HG02588 (cell line): ENCODE results near the gene CHRNE.
"Not testable (repeated sequence)": the region's sequence is repeated elsewhere in the genome, so short reads cannot be mapped to it uniquely, and the experiment has no call there.

Experiments used
- ATAC-seq: cut with Tn5 transposase; IDR thresholded peaks from one replicate; pipeline ENCODE4 v1.9.1; 2021; ENCODE audit warnings: mild to moderate bottlenecking, moderate library complexity; ENCODE audit not compliant: unreplicated experiment

CHRNE gene

GRCh38 chr17:4939796-4940554 lies 37.1 kb upstream of the CHRNE start, which contains the start of the genes RNF167 and SLC25A11:
Gene RNF167 (plus strand): TSS chr17:4940268. CDS start chr17:4940910, 642 bp downstream.
Gene SLC25A11 (minus strand): TSS chr17:4940046. CDS start chr17:4939910, 136 bp downstream.
- peak; percentile 70 for ATAC-seq

DNA sequence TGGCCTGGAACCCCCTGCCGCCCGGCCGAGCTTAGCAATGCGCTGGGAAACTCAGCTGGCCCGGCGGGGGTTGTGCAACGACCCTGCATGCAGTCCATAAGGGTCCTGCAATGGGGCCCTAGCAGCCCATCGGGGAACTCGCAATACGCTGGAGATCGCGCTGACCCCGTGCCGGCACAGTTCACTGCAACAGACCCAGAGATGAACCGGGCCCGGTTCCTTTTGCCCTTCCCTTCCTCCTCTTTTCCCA lies 36.6 kb upstream of the CHRNE start:
- peak; percentile 14 for ATAC-seq

DNA sequence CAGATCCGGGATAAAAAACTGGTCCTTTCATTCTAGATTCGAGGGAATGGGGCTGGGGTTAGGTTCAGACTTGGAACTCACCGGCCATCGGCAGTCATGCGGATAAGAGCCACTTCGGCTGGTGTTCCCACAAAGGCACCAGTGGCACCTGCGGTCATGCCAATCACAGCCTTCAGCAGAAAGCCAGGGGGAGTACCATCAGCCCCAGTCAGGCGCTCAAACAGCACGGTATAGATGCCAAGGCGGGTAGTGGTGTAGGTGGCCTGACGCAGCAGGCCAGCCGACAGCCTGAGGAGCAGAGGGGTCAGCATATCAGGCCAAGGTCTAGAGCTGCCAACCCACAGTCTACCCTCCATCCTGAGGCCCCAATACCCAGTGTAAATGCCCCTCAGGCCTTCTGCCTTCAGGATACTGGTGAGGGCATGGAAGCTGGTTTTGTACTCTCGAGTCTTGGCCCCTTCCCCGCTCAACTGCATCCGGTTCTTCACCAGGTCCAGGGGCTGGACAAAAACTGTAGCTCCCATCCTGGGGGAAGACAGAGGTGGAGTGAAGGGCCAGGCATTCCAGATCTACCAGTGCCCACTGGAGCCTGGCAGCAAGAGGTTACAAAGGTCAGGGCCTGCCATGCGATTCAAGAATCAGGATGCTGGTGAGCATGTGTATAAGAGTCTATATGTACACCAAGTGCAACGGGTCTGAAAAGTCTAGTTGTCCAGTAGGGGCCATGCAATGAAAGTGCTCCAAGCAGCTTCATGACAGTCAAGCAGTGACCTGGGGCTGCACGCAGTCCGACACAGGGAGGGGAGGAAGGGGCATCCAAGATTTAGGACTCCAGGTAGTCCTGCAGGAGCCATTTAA lies 36.0 kb upstream of the CHRNE start:
- no peak for ATAC-seq

GRCh38 chr17:4938069-4938491 lies 35.2 kb upstream of the CHRNE start:
- ATAC-seq, result no peak

DNA sequence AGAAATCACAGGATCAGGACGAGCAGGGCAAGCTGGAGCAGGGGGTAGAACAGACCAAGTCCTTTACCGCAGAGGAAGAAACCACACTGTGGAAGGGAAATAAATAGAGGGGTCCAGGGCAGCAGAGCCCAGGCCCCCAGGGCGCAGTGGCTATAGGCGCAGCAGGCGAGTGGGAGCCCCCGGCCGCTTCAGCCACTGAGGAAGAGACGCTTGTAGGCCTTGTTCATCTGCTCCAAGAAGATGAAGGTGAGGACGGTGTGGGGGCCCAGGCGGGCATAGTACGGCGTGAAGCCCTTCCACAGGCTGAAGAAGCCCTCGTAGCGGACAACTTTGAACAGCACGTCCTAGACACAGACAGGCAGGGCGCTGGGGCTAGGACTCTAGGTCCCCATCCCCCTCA lies 34.7 kb upstream of the CHRNE start:
- ATAC-seq, result no peak

DNA sequence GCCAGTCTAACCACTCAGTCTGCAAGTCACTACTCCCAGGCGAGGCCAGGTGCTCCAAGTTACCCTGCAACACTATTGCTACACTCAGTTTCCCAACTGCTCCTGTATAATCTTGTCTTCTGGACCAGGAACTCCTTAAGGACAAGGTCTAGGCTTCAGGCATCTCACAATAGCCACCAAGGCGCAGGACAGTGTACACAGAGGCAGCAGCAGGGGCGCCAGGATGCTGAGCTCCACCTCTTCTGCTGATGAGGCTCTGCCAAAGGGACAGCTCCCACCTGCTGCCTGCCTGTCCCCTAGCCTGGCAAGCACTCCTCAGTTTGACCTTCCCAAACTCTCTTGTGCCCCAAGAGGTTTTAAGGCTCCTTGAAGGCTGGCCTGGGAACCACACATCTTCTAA lies 33.5 kb upstream of the CHRNE start:
- no peak for ATAC-seq

GRCh38 chr17:4935650-4936049 lies 32.8 kb upstream of the CHRNE start:
- no peak for ATAC-seq

- ATAC-seq, result no peak
Measured at GRCh38 chr17:4934173-4934979, 31.5 kb upstream of the CHRNE start.

GRCh38 chr17:4933646-4934045 lies 30.7 kb upstream of the CHRNE start:
- no peak for ATAC-seq

DNA sequence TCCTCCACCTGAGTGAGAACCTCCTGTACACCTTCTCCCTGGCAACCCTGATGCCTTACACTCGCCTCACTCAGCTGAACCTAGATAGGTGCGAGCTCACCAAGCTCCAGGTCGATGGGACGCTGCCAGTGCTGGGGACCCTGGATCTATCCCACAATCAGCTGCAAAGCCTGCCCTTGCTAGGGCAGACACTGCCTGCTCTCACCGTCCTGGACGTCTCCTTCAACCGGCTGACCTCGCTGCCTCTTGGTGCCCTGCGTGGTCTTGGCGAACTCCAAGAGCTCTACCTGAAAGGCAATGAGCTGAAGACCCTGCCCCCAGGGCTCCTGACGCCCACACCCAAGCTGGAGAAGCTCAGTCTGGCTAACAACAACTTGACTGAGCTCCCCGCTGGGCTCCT lies 29.9 kb upstream of the CHRNE start:
- ATAC-seq, result no peak

DNA sequence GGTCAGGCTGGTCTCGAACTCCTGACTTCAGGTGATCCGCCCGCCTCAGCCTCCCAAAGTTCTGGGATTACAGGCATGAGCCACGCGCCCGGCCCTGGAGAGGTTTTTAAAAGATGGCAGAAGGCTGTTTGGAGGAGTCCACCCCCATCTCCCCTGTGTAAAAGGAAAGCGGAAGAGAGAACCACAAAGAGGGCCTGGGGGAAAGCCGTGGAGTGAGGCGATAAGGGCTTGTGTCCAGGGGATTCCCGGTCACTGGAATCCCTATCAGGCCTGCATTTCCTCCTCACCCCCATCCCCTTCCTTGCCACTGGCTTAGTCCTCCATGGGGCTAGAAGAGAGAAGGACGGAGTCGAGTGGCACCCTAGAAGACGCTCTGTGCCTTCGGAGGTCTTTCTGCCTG lies 29.1 kb upstream of the CHRNE start, which contains the start of gene GP1BA:
TSS of gene GP1BA (plus strand) at position 315 of the 400 bp plus-strand sequence. CDS start 328 bp downstream, outside the sequence.
- no peak for ATAC-seq

GRCh38 chr17:4928881-4929280 lies 26.0 kb upstream of the CHRNE start:
- ATAC-seq, result no peak

DNA sequence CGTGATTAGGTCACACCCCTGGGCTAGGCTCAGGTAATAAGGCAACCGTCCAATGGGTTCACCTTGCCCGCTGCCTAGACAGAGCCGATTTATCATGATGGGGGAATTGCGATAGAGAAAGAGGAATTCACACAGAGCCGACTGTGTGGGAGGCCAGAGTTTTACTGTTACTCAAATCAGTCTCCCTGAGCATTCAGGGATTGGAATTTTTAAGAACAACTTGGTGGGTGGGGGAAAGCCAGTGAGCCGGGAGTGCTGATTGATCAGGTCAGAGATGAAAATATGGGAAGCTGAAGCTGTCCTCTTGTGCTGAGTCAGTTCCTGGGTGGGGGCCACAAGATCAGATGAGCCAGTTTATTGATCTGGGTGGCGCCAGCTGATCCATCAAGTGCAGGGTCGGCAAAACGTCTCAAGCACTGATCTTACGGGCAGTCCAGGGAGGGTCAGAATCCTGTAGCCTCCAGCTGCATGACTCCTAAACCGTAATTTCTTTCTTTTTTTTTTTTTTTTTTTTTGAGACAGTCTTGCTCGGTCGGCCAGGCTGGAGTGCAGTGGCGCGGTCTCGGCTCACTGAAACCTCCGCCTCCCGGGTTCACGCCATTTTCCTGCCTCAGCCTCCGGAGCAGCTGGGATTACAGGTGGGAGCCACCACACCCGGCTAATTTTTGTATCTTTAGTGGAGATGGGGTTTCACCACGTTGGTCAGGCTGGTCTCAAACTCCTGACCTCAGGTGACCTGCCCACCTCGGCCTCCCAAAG lies 23.9 kb upstream of the CHRNE start:
- not testable (repeated sequence) for ATAC-seq

DNA sequence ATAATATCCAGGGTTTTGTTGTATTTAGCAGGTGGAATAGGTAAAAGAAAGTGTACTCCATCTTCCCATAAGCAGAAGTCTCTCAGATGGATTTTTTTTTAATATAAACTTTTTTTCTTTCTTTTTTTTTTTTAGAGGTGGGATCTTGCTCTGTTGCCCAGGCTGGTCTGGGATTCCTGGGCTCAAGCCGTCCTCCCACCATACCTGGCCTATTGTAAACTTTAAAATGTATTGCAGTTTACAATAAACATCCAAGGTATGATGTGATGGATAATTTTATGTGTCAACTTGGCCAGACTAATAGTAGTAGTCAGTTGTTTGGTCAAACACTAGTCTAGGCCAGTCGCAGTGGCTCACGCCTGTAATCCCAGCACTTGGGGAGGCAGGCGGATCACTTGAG lies 18.4 kb upstream of the CHRNE start:
- no peak for ATAC-seq

DNA sequence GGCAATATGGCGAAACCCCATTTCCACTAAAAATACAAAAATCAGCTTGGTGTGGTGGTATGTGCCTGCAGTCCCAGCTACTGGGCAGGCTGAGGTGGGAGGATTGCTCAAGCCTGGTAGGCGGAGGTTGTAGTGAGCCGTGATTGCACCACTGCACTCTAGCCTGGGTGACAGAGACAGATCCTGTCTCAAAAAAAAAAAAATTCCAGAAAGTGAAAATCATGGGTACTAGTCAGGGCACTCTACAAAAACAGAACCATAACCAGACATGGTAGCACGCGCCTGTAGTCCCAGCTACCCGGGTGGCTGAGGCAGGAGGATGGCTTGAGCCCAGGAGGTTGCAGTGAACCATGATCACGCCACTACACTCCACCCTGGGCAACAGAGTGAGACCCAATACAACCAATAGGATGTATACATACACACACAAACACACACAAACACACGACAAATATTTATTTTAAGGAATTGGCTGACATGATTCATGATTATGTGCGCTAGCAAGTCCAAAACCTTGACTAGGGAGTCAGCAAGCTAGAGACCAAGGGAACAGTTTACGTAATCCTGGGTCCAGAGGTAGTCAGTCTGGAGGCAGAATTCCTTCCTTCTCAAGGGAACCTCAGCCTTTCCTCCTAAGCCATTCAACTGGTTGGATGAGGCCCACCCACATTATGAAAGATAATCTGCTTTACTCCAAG lies 17.6 kb upstream of the CHRNE start:
- no peak for ATAC-seq

- ATAC-seq, result no peak
Measured at GRCh38 chr17:4919511-4920047, 16.7 kb upstream of the CHRNE start.

GRCh38 chr17:4914551-4914950 lies 11.7 kb upstream of the CHRNE start:
- not testable (repeated sequence) for ATAC-seq

- ATAC-seq, result no peak
Measured at GRCh38 chr17:4913994-4914393, 11.1 kb upstream of the CHRNE start.

- ATAC-seq, result no peak
Measured at GRCh38 chr17:4908711-4909496, 6.0 kb upstream of the CHRNE start.
